C4-2B (cell line): ENCODE data around the gene BRSK2.

Experiments
- H3K27ac ChIP-seq: fragments of 450-650 bp; 2 replicates; pipeline ENCODE4 v1.5.1; 2017
- ZFX ChIP-seq: fragments of 450-650 bp; IDR thresholded peaks from 2 replicates; pipeline ENCODE4 v1.6.1; 2017
- TF ChIP-seq, protein P1 (sequence below): fragments of 450-650 bp; conservative IDR thresholded peaks from 2 replicates; pipeline ENCODE4 v1.5.1; 2017; ENCODE audit warnings: mild to moderate bottlenecking

BRSK2 gene

GRCh38 chr11:1369371-1370005, 20.2 kb upstream of the BRSK2 start:
- TF ChIP-seq ZFX: no peak
- TF ChIP-seq, protein P1, sequence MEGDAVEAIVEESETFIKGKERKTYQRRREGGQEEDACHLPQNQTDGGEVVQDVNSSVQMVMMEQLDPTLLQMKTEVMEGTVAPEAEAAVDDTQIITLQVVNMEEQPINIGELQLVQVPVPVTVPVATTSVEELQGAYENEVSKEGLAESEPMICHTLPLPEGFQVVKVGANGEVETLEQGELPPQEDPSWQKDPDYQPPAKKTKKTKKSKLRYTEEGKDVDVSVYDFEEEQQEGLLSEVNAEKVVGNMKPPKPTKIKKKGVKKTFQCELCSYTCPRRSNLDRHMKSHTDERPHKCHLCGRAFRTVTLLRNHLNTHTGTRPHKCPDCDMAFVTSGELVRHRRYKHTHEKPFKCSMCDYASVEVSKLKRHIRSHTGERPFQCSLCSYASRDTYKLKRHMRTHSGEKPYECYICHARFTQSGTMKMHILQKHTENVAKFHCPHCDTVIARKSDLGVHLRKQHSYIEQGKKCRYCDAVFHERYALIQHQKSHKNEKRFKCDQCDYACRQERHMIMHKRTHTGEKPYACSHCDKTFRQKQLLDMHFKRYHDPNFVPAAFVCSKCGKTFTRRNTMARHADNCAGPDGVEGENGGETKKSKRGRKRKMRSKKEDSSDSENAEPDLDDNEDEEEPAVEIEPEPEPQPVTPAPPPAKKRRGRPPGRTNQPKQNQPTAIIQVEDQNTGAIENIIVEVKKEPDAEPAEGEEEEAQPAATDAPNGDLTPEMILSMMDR: no peak
- H3K27ac ChIP-seq: no peak overlapping the region

- no peak for TF ChIP-seq ZFX
- TF ChIP-seq, protein P1: no peak
- no peak overlapping the region for H3K27ac ChIP-seq
Observed at GRCh38 chr11:1370186-1371025, 19.3 kb upstream of the BRSK2 start.

- H3K27ac ChIP-seq: no peak overlapping the region
- TF ChIP-seq, protein P1: no peak
- no peak for TF ChIP-seq ZFX
Observed at GRCh38 chr11:1371026-1371325, 18.8 kb upstream of the BRSK2 start.

DNA sequence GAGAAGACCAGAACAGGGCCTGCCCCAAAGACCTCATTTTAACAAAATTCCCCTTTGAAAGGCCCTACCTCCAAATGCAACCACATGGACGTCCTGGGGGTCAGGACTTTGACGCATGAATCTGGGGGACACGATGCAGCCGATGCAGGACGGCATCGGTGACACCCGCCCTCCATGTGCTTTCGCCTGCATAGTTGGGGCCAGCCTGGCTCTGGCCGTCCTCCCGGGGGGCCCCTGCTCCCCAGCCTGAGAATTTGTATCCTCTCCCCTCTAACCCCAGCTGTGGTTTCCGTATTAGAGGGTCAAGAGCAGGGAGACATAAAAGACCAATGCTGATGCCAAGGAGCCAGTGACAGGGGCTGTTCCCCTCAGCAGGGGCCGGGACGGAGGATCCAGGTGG, 18.4 kb upstream of the BRSK2 start:
- TF ChIP-seq, protein P1: no peak
- H3K27ac ChIP-seq: no peak overlapping the region

GRCh38 chr11:1371836-1372465, 17.8 kb upstream of the BRSK2 start:
- TF ChIP-seq, protein P1: no peak
- no peak for TF ChIP-seq ZFX
- H3K27ac ChIP-seq: no peak overlapping the region

- TF ChIP-seq ZFX: no peak
- TF ChIP-seq, protein P1: no peak
- no peak overlapping the region for H3K27ac ChIP-seq
Observed at GRCh38 chr11:1372660-1373059, 17.1 kb upstream of the BRSK2 start.
